Caco-2 (cell line): ENCODE data around the gene DERA. TPM values are rescaled to one million over a fixed set of nuclear protein-coding genes. Genes with fewer than 3 reads are reported as not detected.

Source experiments
- BruUV-seq: library from RNA; stranded (reverse); fragments of 400-500 nt; replicated peaks from 2 replicates; lab custom pipeline; 2021; lab: Mats Ljungman, UMichigan
- CTCF ChIA-PET: fragments of 300-600 bp; sonication (Branson Sonifier 250); formaldehyde crosslinking; loops from one replicate; lab custom pipeline; 2022; ENCODE audit warnings: antibody characterized with exemption; lab: Charles Lee
- POLR2A ChIA-PET: fragments of 300-600 bp; sonication (Branson Sonifier 250); formaldehyde crosslinking; loops from one replicate; lab custom pipeline; 2022; ENCODE audit warnings: antibody characterized with exemption; lab: Charles Lee
- DNase-seq, 2 experiments: peaks; one replicate each; pipeline versions ENCODE4 v3.0.0 to v3.0.0-alpha.2; 2020 to 2022
- H3K27me3 ChIP-seq: replicated peaks from 2 replicates; pipeline ENCODE4 v1.6.0; 2011; ENCODE audit warnings: low read length; ENCODE audit not compliant: control insufficient read depth, insufficient read depth
- H3K36me3 ChIP-seq: 2 replicates; pipeline ENCODE4 v1.5.1; 2011; ENCODE audit warnings: low read length; ENCODE audit not compliant: control insufficient read depth, insufficient read depth
- H3K4me1 ChIP-seq: fragments of 250-450 bp; sonication (Bioruptor Pico); 2 replicates; pipeline ENCODE4 v1.5.1; 2020; ENCODE audit warnings: mild to moderate bottlenecking
- H3K4me3 ChIP-seq: 2 replicates; pipeline ENCODE4 v1.5.1; 2011; ENCODE audit warnings: low read depth, mild to moderate bottlenecking, control low read depth, low read length
- H3K9me3 ChIP-seq: fragments of 250-450 bp; sonication (Bioruptor Pico); 2 replicates; pipeline ENCODE4 v1.5.1; 2020; ENCODE audit warnings: mild to moderate bottlenecking, moderate library complexity
- H3K27ac Mint-ChIP-seq: one replicate; pipeline ENCODE4 v1.8.0; 2022; ENCODE audit warnings: mixed read lengths; ENCODE audit not compliant: unreplicated experiment
- H3K27me3 Mint-ChIP-seq: one replicate; pipeline ENCODE4 v1.8.0; 2022; ENCODE audit warnings: mixed read lengths; ENCODE audit not compliant: insufficient read depth, unreplicated experiment
- H3K36me3 Mint-ChIP-seq: one replicate; pipeline ENCODE4 v1.8.0; 2022; ENCODE audit warnings: mild to moderate bottlenecking, mixed read lengths; ENCODE audit not compliant: insufficient read depth, unreplicated experiment
- H3K4me1 Mint-ChIP-seq: one replicate; pipeline ENCODE4 v1.8.0; 2022; ENCODE audit warnings: low read depth, mixed read lengths; ENCODE audit not compliant: unreplicated experiment
- H3K4me3 Mint-ChIP-seq: one replicate; pipeline ENCODE4 v1.8.0; 2022; ENCODE audit warnings: mild to moderate bottlenecking, moderate library complexity, mixed read lengths; ENCODE audit not compliant: unreplicated experiment
- H3K9me3 Mint-ChIP-seq: one replicate; pipeline ENCODE4 v1.8.0; 2022; ENCODE audit warnings: mixed read lengths; ENCODE audit not compliant: unreplicated experiment
- intact Hi-C: fragments of 100-400 bp; cut with micrococcal nuclease; formaldehyde crosslinking; loops from one replicate; pipeline ENCODE4 v1.10.0; 2022; ENCODE audit not compliant: unreplicated experiment
- total RNA-seq: library from RNA; stranded (reverse); gene quantifications from 2 replicates; pipeline ENCODE4 v1.2.3, GENCODE V29; 2022
- TF ChIP-seq, protein P1 (sequence below), 2 experiments: fragments of 200-600 bp in 1 of 2; IDR thresholded peaks; 1 replicate in 1 of 2; 2 replicates in 1 of 2; pipeline versions ENCODE4 v1.5.1 to v1.8.0; 2011 to 2022; ENCODE audit warnings: antibody characterized with exemption in 1 of 2, control low read depth in 1 of 2, inconsistent platforms in 1 of 2, low read depth in 1 of 2, low read length in 1 of 2, mild to moderate bottlenecking in 1 of 2, moderate library complexity in 1 of 2; ENCODE audit not compliant: insufficient read depth in 1 of 2, severe bottlenecking in 1 of 2, unreplicated experiment in 1 of 2

The DERA gene
- total RNA-seq, 1 experiment from 2014 or later, result 86.4 TPM

DNA sequence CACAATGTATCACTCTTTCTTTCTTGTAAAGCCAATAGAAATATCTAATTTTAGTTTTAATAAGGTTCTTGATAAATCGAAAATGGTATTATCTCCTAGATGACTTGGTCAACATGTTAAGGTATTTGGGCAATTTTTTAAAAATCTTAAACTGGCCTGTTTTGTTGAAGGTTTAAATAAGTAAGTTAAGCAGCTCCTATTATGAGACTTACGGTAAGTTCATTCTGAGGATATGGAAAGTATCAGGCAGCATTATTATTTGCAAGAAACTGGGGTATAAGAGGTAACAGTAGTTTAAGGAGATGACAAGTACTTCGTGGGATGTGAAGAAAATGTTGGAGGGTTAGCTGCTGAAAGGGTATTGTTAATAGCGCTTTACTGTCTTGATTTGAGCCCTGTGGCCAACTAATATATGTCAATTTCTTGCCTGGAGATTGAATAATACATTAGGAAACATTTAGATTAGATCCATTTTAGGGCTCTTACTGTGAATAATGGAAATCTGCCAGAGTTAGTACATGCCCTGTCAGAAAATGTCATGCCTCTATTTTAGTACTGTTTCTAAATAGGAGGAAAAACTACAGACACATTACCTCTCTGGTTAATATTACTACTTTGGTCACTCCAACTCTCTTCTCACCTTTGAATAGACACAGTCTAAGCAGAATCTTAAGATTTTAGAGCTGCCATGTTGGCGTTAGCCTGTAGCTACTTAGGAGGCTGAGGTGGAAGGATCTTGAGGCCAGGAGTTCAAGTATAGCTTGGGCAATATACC is 23.9 kb upstream of the DERA start:
- Mint-ChIP-seq H3K9me3 (no peaks in the 10 kb centered on the region), H3K4me1 (peaks cover 18% of the 10 kb centered on the region), H3K36me3 (peaks cover 82% of the 10 kb centered on the region), H3K27ac (no peak overlapping the region), H3K4me3 (no peak overlapping the region), H3K27me3 (no peaks in the 10 kb centered on the region)
- H3K4me3 ChIP-seq, result no peak overlapping the region
- ChIA-PET POLR2A (no interaction called here), CTCF (no interaction called here)
- BruUV-seq, result no TSS peak
- intact Hi-C loops, result no loop called here
- no peaks in the 10 kb centered on the region for H3K27me3 ChIP-seq
- H3K4me1 ChIP-seq, result peaks cover 10% of the 10 kb centered on the region
- peaks cover 2% of the 10 kb centered on the region for H3K36me3 ChIP-seq
- no peaks in the 10 kb centered on the region for H3K9me3 ChIP-seq
- TF ChIP-seq, protein P1, sequence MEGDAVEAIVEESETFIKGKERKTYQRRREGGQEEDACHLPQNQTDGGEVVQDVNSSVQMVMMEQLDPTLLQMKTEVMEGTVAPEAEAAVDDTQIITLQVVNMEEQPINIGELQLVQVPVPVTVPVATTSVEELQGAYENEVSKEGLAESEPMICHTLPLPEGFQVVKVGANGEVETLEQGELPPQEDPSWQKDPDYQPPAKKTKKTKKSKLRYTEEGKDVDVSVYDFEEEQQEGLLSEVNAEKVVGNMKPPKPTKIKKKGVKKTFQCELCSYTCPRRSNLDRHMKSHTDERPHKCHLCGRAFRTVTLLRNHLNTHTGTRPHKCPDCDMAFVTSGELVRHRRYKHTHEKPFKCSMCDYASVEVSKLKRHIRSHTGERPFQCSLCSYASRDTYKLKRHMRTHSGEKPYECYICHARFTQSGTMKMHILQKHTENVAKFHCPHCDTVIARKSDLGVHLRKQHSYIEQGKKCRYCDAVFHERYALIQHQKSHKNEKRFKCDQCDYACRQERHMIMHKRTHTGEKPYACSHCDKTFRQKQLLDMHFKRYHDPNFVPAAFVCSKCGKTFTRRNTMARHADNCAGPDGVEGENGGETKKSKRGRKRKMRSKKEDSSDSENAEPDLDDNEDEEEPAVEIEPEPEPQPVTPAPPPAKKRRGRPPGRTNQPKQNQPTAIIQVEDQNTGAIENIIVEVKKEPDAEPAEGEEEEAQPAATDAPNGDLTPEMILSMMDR (IDR thresholded peaks at IDR 0.05; ENCODE audit: insufficient read depth in 1 of 2, low read depth in 1 of 2, low read length in 1 of 2, severe bottlenecking in 1 of 2, unreplicated experiment in 1 of 2), result no peak
- DNase-seq, result no peak

DNA sequence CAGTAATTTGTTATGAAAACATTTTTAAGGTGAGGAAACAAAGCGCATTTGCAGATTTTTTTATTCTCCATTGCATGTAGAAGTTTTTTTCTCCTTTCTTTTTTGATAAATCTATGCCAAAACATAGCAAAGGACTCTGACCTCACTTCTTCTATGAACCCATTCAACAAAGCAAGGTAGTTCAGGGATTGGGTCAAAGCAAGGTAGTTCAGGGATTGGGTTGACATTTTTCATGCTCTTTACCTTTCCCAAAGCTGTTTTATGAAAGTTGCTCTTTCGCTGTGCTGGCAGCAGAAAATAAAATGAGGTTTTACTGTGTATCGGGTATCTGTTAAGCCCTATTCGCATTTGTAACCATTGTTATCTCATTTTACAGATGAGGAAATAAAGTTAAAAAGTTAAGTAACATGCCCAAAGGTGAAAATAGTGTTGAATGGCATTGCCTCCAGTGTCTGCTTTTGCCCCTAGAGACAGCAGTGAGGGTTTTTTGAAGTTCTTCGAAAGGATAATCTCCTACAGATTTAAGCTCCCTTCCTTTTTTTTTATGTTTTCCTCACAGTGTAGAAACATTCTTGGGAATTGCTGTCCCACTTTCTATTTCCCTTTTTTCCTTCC is 18.4 kb upstream of the DERA start:
- H3K27me3 ChIP-seq, result no peaks in the 10 kb centered on the region
- no TSS peak for BruUV-seq
- H3K9me3 ChIP-seq, result no peaks in the 10 kb centered on the region
- H3K4me1 ChIP-seq, result no peaks in the 10 kb centered on the region
- no peaks in the 10 kb centered on the region for H3K9me3 Mint-ChIP-seq
- H3K27ac Mint-ChIP-seq, result peak overlapping the region; percentile 64
- peaks cover 6% of the 10 kb centered on the region for H3K36me3 ChIP-seq
- POLR2A ChIA-PET, result interaction anchor here (0.8 kb wide), 1 partner anchor 11 kb away, joined by 3 read pairs; no protein-coding TSS in a partner anchor
- no peaks in the 10 kb centered on the region for H3K27me3 Mint-ChIP-seq
- H3K4me1 Mint-ChIP-seq, result peaks cover 6% of the 10 kb centered on the region
- no peak for DNase-seq
- CTCF ChIA-PET, result no interaction called here
- TF ChIP-seq, protein P1 (IDR thresholded peaks at IDR 0.05; ENCODE audit: insufficient read depth in 1 of 2, low read depth in 1 of 2, low read length in 1 of 2, severe bottlenecking in 1 of 2, unreplicated experiment in 1 of 2), result peak in 1 of 2 experiments; percentile 25
- no peak overlapping the region for H3K4me3 Mint-ChIP-seq
- H3K36me3 Mint-ChIP-seq, result peaks cover 79% of the 10 kb centered on the region
- no peak overlapping the region for H3K4me3 ChIP-seq
- intact Hi-C loops, result no loop called here

DNA sequence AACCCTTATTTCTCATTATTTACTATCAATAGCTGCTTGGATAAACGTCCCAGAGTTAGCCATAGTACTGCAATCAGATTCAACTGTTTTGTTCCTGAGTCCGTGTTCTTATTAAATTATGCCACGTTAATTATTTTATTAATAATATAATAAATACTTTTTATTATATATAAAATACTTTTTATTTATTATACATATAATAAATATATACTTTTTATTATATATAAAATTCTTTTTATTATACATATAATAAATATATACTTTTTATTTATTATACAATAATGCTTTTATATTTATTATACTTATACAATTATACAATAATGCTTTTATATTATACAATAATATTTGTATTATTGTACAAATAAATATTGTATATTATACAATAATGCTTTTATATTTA is 17.9 kb upstream of the DERA start:
- no TSS peak for BruUV-seq
- H3K4me3 ChIP-seq, result no peak overlapping the region
- peaks cover 82% of the 10 kb centered on the region for H3K36me3 Mint-ChIP-seq
- peaks cover 6% of the 10 kb centered on the region for H3K36me3 ChIP-seq
- no peaks in the 10 kb centered on the region for H3K27me3 ChIP-seq
- peaks cover under 1% of the 10 kb centered on the region for H3K4me1 Mint-ChIP-seq
- peak overlapping the region; percentile 64 for H3K27ac Mint-ChIP-seq
- POLR2A ChIA-PET, result no interaction called here
- no peak overlapping the region for H3K4me3 Mint-ChIP-seq
- CTCF ChIA-PET, result no interaction called here
- intact Hi-C loops, result no loop called here
- DNase-seq, result no peak
- no peaks in the 10 kb centered on the region for H3K9me3 ChIP-seq
- no peaks in the 10 kb centered on the region for H3K27me3 Mint-ChIP-seq
- no peaks in the 10 kb centered on the region for H3K9me3 Mint-ChIP-seq
- H3K4me1 ChIP-seq, result no peaks in the 10 kb centered on the region
- TF ChIP-seq, protein P1 (IDR thresholded peaks at IDR 0.05; ENCODE audit: insufficient read depth in 1 of 2, low read depth in 1 of 2, low read length in 1 of 2, severe bottlenecking in 1 of 2, unreplicated experiment in 1 of 2), result no peak
